ENCODE data around the gene PNLIPRP2.

PNLIPRP2 gene

DNA sequence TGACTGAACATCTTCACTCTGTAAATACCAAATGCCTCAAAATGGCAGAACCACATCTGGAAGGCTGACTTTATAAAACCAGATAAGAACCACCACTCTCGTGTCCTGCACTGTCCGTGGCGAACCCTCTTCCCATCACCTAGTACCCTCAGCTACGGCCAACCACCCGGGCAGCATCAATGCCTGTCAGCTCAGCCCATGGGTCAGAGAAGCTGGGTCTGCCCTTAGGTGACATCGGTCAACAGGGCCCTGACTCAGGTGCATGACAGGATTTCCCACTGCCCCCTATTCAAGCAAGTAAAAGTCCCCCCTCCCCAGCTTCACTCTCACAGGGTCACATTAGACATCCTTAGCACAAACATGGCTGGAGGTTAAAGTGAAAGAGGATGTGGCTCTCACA lies 65.1 kb downstream of the PNLIPRP2 start:
- DNase-seq: no peak

DNA sequence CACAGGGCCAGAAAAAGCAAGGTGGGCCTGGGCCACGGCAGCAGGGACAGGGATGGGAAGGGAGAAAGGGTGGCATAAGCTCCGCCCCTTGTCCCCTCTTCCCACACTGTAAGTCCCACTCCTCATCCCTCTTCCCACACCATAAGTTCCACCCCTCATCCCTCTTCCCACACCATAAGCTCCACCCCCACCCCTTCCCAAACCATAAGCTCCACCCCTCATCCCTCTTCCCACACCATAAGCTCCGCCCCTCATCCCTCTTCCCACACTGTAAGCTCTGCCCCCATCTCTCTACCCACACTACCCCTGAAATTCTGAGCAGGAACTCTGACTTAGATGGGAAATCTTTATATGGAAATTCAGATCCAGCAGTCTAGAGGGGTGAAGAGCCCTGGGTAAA lies 65.9 kb downstream of the PNLIPRP2 start:
- no peak for DNase-seq

DNA sequence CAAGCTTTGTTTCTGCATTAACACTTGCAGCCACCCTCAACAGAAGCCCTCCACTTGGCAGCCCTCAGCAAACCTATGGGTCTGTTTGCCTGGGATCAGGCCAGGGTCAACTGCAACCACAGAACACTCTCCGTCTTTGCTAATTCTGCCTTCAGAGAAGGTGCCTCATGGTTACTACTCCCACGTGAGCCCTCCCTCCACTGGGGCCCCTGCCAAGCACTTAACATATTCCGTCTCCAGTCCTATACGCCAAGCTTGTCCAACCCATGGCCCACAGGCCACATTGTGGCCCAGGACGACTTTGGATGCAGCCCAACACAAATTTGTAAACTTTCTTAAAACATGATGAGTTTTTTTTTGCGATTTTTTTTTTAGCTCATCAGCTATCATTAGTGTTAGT lies 66.9 kb downstream of the PNLIPRP2 start:
- no peak for DNase-seq

DNA sequence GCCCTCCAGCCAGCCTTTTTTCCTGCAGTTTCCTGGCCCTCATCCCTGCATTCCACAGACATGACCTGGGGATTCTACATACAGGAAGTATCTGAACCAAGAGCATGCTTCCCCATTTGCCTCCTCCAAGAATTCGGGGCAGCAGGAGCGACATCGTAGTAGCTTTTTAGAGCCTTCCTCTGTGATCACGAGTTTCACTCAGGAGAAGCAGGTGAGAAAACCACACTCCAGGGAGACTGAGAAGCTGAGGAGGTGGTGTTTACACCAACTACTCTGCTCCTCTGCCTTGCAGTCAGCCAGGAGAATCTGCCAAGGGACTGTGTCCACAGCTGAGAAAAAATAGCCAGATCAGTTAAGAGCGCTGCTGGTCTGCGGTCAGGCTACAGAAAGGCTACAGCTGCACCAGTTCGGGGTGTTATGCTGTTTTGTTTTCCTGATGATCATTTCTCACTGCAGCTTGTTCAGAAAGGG lies 67.5 kb downstream of the PNLIPRP2 start:
- peak; percentile 69 for DNase-seq

DNA sequence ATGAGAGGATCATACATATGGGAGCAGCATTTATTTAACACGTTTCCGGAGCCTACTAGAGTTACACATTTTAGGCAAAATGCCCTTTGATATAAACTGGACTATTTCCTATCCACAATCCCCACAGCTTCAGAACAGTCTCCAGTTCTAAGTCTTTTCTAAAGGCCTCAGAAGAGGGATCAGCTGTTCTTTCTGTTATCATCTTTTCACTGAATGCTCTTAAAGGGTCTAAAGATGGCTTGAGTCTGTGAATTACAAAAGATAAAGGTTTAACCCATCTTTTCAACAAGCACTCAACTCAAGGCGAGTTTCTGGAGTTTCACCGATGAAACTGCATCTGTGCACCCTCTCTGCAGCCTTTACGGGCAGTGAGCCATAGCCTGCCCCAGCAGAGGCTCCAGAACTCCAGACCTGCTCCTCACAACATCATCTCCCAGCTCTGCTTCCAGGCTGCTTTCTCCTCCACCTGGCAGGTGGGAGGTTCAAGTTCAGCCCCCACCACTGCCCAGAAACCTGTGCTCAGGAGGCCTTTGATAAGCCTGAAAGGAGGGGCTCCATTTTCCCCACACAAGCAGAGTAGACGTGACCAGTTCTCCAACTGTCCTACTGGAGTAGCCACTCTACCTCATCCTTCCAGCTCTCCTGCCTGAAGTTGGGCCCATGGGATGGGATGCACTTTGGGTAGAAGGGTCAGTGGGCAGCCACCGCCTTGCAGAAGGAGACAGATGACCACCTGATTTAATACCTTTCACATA lies 68.2 kb downstream of the PNLIPRP2 start:
- DNase-seq: no peak

DNA sequence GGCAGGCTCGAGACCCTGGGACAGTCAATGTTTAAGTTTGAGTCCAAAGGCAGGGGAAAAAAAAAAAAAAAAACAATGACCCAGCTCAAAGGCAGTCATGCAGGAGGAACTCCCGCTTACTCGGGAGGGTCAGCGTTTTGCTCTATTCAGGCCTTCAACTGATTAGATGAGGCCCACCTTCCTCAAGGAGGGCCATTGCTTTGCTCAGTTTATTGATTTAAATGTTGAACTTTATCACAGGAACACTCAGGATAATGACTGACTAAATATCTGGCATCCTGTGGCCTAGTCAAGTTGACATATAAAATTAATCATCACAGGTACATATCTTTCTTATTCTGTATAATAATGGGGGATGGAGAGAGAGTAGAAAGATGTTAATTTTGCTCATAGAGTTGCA lies 69.0 kb downstream of the PNLIPRP2 start:
- no peak for DNase-seq

DNA sequence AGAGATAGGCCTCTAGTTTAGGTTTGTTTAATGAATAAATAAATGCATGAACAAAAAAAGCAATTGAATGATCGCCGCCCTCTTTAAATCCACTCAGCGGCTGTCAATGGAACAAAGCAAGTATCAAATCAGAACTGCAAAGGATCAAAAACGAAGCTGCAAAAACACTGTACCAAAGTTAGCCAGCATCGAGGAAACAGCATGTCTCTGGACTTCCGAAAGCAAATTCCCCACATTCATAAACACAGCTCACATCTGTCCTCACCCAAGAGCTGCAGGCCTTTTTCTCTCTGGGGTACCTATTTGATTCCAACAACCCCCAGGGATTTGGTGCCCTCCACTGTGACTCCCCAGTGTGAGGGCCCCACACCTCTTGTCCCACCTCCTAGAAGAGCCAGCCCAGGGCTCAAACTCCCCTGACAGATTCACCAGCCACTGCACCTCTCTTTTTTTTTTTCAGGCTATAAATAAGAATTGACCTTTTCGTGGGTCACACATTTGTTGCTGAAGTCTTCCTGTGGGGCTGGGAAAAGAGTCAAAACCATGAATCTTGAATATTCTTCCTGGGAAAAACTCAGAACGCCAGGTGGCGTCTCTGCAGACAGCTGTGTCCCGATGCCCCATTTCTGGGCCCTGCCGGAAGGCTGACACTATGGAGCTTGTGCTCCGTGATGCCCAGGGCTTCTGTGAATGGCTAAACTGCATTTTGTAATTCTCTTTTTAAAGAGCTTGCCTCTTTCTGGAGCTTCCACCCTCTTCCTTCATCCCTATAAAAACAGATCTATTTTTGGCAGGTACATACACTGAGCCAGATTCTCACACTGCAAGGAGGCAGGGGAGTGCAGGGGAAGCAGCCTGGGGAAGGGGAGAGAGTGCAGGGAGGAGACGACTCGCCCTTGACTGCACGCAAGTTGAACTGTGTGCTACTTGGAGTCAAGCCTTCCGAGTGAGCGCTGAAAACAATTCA lies 69.9 kb downstream of the PNLIPRP2 start:
- peak; percentile 12 for DNase-seq

DNA sequence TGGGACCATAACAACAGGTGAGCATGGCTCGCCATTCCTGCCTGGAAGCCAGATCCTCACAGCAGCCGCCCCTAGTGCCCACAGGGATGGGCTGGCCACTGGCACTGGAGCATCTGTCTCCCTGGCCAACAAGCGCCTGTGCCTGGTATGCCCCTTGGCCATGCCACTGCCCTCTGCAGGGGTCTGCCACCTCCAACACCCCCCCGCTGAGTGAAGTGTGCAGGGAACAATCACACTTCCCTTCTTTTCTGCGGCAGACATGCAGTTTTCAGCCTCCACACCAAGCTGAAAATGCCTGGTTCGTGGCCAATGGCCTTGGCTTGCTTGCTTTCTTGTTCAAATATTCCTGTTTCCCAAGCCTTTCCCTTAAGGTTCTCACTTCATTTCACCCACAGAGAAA lies 70.9 kb downstream of the PNLIPRP2 start:
- DNase-seq: no peak

DNA sequence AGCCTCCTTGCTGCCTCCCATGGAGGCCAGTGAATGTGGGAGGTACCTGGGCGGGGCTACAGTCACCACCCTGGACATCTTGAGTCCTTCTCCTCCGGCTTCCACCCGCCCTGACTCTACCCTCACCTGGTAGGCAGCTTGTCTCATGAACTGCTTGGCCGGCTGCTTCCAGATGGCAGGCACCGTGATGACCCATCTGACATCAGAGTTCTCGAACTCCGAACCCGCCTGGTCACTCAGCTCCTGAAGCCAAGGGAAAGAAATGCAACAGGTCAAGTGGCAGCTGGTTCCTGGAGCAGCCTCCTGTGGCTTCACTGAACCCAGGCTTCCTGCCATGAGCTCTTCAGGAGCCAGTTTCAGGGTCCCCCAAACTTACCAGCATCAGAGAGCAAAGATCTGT lies 71.5 kb downstream of the PNLIPRP2 start:
- no peak for DNase-seq

DNA sequence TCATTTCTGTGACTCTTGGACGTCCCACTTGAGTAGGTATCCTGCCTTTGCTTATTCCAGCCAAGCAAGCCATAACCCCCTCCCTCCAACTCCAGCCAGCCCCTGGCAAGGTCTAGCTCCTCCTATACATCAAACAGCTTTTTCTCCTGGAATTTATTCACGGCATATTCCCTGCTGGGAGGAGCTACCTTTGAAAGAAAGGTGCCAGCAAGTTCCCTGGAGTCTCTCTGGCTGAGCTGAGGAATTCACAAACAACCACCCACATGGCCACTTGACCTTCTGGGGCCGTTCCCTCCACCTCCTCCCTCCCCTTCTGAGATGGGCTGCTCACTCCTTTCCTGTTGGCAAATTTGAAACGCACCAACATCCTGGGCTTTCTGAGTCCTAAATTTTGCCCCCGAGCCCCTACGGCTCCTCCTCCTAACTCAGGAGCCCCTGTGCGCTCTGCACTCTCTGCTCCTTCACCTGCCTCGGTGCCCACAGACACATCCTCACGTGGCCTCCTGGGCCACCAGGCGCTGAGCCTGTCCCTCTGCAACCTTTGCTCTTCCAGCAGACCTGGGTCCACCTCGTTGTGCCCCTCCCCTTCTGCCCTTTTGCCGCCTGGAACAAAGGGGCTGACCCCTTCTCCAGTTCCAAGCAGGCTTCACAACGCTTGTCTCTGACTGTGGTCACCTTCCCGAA lies 73.6 kb downstream of the PNLIPRP2 start:
- DNase-seq: no peak

Measured in fibroblast of skin of back (primary cell).